Measurements from ENCODE around the gene IGFLR1. TPM values are rescaled to one million over a fixed set of nuclear protein-coding genes. Genes with fewer than 3 reads are reported as not detected.

The IGFLR1 gene
- total and polyA plus RNA-seq, 2 of the 4 experiments (the other 2 are of a cell fraction), result 0.72 to 2.7 TPM

DNA sequence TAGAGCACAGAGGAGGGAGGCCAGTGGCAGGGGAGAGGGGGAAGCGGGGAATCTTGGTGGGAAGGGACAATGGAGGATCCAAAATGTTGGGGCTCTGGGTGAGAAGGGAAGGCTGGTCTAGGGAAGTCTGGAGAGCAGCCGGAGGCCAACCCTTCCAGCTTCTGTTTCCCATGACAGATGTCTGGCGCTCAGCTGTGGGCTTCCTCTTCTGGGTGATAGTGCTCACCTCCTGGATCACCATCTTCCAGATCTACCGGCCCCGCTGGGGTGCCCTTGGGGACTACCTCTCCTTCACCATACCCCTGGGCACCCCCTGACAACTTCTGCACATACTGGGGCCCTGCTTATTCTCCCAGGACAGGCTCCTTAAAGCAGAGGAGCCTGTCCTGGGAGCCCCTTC, 4.3 kb upstream of the IGFLR1 start:
- dilution Hi-C loops (cut with HindIII; ENCODE audit: low sequenced_read_pairs, unreplicated experiment), result no loop called here
- Histone ChIP-seq H4K91ac (ENCODE audit: insufficient read depth, low read depth, low read length) (no peak overlapping the region), H3K79me1 (ENCODE audit: low read depth in 1 of 2, low read length in 2 of 2) (peaks cover 5 to 55% of the 10 kb centered on the region in 2 experiments; a peak in 3 of 4 replicates), H3K56ac (ENCODE audit: extremely low read depth, insufficient read depth, low read length) (no peak overlapping the region), H3K4me3 (ENCODE audit: insufficient read depth, low read depth, low read length) (no peak overlapping the region), H2BK5ac (ENCODE audit: low read depth, low read length, poor library complexity, severe bottlenecking) (no peak overlapping the region), H2AK9ac (replicated peaks; ENCODE audit: low read depth, low read length, poor library complexity) (peak overlapping the region; percentile 98), H4K8ac (ENCODE audit: low read depth in 2 of 2, low read length in 2 of 2) (no peak overlapping the region), H3K27ac (ENCODE audit: insufficient read depth, low read length) (no peak overlapping the region), H4K20me1 (ENCODE audit: insufficient read depth, low read length) (no peaks in the 10 kb centered on the region), H3K9ac (ENCODE audit: low read depth, low read length) (0 out of 2 replicates have a peak overlapping the region, but pooled peaks have one; percentile 85), H2BK15ac (ENCODE audit: low read depth, low read length) (no peak overlapping the region), H2BK20ac (ENCODE audit: low read depth, low read length) (no peak overlapping the region), H3K14ac (replicated peaks; ENCODE audit: low read depth, low read length) (no peak overlapping the region), H2BK120ac (ENCODE audit: low read depth, low read length) (no peak overlapping the region), H2AFZ (replicated peaks; ENCODE audit: low read length, poor library complexity) (no peak overlapping the region), H2AK5ac (ENCODE audit: low read depth, low read length) (no peak overlapping the region; the same call in 1 of the 2 replicates), H3K27me3 (ENCODE audit: control insufficient read depth, insufficient read depth, low read length) (no peaks in the 10 kb centered on the region), H3K23ac (ENCODE audit: low read depth, low read length) (no peak overlapping the region), H3K9me1 (ENCODE audit: insufficient read depth, low read length) (peaks cover 7% of the 10 kb centered on the region; the same call in 1 of the 2 replicates), H3K4me2 (ENCODE audit: low read depth, low read length) (peak overlapping the region; percentile 16; the same call in 1 of the 2 replicates), H3K9me3 (ENCODE audit: control insufficient read depth, insufficient read depth, low read length) (no peaks in the 10 kb centered on the region), H3K18ac (ENCODE audit: low read depth, low read length) (no peak overlapping the region), H3K4ac (ENCODE audit: low read depth, low read length) (no peak overlapping the region), H3K4me1 (ENCODE audit: control insufficient read depth, insufficient read depth, low read length) (peaks cover 3% of the 10 kb centered on the region; the same call in 1 of the 2 replicates), H4K5ac (ENCODE audit: low read depth, low read length) (no peak overlapping the region), H3K36me3 (ENCODE audit: control insufficient read depth, insufficient read depth, low read length) (no peaks in the 10 kb centered on the region)
- in situ Hi-C loops (cut with MboI; ENCODE audit: low sequenced_read_pairs), result no loop called here
- ChIA-PET CTCF (interaction anchor here (1.4 kb wide), 1 partner anchor 185 kb away, joined by 3 read pairs; no protein-coding TSS in a partner anchor), POLR2A (ENCODE audit: unreplicated experiment) (no interaction called here)
- ATAC-seq (ENCODE audit: low read depth) (no peak), DNase-seq (no peak)
- WGBS, 2 experiments (ENCODE audit: extremely low coverage in 2 of 2, insufficient read length in 1 of 2), result 100% methylated on average over 2 of the region's 5 CpGs; no CpG with 5 or more reads in 1 of the 2 experiments
- BruUV-seq (replicated peaks), result no TSS peak
- intact Hi-C loops (cut with micrococcal nuclease), result no loop called here
- no peak for TF ChIP-seq MAFK (IDR thresholded peaks at IDR 0.05; ENCODE audit: low read depth, low read length)
